ENCODE measurements around the gene GAB2.

GAB2 gene

DNA sequence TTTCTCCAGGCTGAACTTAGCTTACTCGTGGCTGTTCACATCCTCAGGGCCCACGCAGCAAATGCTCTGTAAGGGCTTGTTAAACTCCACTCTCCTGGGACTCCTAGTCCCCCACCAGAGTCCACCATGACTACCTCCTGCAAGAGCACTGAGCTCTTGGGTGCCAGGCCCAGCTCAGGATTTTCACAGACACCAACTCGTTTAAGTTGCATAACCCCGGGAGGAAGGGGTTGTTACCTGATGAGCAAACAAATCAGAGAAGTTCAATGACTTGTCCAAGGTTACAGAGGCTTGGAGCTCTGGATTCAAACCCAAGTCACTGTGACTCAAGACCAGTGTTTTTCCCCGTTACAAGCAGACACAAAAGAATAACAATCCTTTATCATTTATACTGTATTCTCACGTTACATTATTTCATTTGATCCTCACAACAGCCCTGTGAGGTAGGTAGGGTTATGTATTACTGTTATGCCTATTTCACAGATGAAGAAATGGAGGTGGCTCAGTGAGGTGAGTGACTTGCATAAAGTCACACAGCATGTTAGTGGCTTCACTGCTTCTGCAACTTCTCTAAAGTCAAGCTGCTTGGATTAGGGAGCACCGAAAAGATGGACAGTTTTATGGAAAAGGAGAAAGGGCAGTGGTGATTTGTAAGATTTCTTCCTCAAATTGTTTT lies 246.6 kb downstream of the GAB2 start:
- no peak for DNase-seq

DNA sequence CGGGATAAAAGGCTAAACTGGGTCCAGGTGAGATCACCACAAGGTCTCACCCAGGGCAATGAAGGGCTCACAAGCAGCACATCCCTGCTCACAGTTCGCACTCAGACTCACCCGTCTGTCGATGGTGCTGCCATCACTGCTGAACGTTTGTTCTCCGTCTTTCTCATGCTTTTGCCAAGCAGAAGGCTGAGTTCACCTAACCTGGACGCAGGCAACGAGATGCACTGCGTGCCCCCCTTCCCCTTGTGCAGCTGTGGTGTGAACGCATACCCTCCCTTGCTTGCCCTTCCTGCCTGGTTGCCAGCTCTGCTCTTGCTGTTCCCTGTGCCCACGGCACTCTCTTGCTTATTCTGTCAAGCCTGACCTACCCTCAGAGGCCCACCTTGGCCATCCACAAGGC lies 247.2 kb downstream of the GAB2 start:
- no peak for DNase-seq

DNA sequence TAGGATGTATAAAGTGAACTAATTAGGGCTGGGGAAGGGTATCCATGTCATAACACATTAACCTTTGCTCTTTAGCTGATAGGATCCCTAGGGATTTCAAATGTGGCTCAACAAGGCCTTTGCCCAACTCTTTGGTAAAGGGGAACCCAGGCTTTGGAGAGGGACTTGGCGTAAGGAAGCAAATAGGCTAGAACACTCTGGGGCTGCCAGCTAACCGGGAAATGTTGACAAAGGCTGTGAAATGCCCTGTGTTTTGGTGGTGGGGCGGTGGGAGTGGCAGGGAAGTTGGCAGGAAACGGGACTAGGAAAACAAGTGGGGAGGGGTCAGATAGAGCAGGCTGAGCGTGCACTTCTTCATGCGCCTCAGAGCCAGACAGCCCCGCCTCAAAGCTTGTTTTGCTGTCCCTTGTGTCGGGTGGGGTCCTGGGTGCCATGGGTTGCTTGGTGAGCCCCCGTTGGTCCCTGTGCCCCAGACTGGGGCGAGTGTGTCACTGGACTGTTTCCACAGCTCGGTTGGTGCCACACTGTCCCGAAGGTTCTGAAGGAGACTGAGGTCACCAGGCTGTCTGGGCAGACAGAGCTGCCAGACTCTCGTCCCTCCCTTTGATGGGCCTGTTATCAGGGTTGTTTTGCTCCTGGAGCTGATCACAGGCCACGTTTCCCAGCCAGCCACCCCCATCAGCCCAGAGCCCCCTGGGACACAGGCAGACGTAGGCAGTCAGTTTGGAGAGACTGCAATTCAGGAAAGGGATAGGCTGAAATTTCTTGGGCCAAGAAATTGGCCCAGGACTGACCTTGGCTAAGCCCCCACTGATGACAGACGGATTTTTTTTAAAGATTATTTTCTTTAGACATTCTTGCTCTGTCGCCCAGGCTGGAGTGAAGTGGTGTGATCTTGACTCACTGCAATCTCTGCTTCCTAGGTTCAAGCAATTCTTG lies 248.8 kb downstream of the GAB2 start:
- DNase-seq, result no peak

DNA sequence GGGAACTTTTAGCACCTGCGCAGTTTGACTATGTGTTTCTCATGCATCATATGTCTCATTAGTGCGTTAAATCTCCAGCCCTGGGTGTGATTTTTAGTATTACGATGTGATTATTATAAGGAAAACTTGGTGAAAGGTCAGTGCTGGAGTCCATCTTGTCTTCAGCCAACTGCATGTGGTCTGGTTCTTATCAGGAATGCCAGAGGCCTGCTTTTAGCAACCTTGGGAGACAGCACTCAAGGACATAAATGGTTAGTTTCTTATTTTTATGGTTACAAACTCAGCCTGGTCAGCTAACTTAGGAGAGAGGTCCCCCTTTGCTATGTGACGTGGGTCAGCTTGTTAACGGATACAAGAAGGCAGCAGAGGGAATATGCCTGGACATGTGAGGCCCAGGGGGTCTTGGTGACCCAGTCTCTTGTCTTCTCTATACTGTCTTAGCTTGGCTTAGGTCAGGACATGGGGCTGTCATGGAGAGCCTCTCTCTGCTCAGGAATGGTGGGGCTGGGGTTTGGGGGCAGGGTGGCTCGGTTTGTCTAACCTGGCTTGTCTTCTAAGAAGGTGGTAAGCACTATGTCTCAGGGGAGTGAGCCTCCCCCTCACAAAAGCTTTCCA lies 250.7 kb downstream of the GAB2 start:
- DNase-seq, result no peak

Data from Kasumi-1 (cell line).